GM12864 (cell line): ENCODE measurements around the gene STARD9.
A peak's percentile ranks its signal among the peaks of the same experiment; 100 is the strongest.

Source experiments
- DNase-seq: peaks from one replicate; pipeline ENCODE4 v3.0.0-alpha.2; 2011; ENCODE audit warnings: low read depth
- H3K4me3 ChIP-seq: 2 replicates; pipeline ENCODE4 v1.5.1; 2011; ENCODE audit warnings: mild to moderate bottlenecking, low read depth, low read length, control low read depth
- CTCF ChIP-seq: IDR thresholded peaks from 2 replicates; pipeline ENCODE4 v1.5.1; 2011; ENCODE audit warnings: low read depth, mild to moderate bottlenecking, moderate library complexity, low read length, control low read depth, inconsistent platforms; ENCODE audit errors: missing control alignments

STARD9 gene

GRCh38 chr15:42693496-42693895, 118.1 kb downstream of the STARD9 start:
- no peak for TF ChIP-seq CTCF
- no peak overlapping the region for H3K4me3 ChIP-seq
- no peak for DNase-seq

- DNase-seq = no peak
- no peak for TF ChIP-seq CTCF
- H3K4me3 ChIP-seq = no peak overlapping the region
Observed at GRCh38 chr15:42693942-42694341, 118.5 kb downstream of the STARD9 start.

DNA sequence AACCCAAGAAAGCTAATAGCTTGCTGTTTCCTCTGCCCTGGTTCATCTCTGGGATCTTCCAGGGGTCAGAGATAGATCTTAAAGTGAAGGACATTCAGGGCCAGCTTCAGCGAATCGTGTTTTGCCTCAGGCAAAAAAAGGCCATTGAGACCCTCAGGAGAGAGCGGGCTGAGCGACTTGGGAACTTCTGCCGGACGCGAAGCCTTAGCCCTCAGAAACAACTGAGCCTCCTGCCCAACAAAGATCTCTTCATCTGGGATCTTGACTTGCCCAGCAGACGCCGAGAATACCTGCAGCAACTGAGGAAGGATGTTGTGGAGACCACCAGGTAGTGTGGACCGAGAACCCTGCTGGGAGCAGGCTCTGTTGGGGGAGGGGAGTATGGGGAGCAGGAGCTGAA, 119.0 kb downstream of the STARD9 start:
- H3K4me3 ChIP-seq = no peak overlapping the region
- no peak for DNase-seq
- TF ChIP-seq CTCF = no peak

DNA sequence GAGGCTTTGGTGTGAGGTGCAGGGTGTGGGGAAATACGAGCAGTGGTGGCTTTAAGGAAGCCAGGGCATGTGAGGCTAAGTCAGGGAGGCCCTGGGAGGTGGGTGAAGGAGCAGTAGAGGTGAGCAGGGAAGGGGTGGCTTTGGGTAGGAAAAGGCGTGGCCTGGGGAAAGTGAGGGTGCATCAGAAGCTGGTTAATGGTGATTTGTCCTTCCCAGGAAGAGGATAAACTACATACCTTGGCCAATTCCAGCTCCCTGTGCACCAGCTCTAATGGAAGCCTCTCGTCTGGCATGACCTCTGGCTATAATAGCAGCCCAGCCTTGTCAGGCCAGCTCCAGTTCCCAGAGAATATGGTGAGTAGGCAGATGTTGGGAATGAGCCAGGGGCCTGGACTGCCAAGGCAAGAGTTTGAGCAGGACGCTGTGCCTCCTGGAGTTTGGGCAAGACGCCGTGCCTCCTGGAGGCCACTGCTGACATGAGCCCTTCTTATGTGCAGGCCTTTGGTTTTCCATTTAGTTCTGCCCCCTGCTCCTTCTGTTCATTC, 120.2 kb downstream of the STARD9 start:
- TF ChIP-seq CTCF = no peak
- no peak overlapping the region for H3K4me3 ChIP-seq
- no peak for DNase-seq

DNA sequence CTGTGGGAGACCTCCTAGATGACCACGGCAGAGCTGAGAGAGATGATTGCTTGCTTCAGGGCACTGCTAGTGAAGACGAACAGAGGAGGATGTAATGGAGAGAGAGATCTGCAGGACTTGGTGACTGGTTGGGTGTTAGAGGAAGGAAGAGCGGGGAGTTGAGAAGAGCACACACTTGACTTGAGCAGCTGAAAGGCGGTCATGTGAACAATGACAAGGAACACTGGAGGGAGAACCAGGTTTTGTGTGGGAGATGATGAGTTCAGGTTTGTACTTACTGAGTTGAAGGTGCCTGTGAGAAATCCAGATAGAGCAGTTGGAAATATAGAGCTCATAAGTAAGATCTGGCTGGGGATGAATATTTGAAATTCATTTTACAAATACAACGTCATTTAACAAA, 121.2 kb downstream of the STARD9 start:
- TF ChIP-seq CTCF = no peak
- no peak overlapping the region for H3K4me3 ChIP-seq
- DNase-seq = no peak

GRCh38 chr15:42704492-42704926, 129.1 kb downstream of the STARD9 start:
- DNase-seq = peak; percentile 49
- no peak overlapping the region for H3K4me3 ChIP-seq
- TF ChIP-seq CTCF = peak; percentile 96

DNA sequence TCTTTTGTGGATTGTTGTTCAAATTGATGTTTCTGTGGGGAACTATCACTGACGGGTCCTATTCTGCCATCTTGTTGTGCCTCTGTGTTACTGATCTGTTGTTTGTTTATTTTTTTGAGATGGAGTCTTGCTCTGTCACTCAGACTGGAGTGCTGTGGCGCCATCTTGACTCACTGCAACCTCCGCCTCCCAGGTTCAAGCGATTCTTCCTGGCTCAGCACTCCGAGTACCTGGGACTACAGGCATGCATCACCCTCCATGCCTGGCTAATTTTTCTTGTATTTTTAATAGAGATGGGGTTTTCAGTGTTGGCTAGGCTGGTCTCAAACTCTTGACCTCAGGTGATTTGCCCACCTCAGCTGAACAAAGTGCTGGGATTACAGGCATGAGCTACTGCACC, 129.9 kb downstream of the STARD9 start:
- H3K4me3 ChIP-seq = no peak overlapping the region
- TF ChIP-seq CTCF = no peak
- no peak for DNase-seq
